Thyroid gland (tissue), 4 donors: ENCODE results near the gene FKBP1A. TPM values are rescaled to one million over a fixed set of nuclear protein-coding genes. Genes with fewer than 3 reads are reported as not detected.
A peak's percentile ranks its signal among the peaks of the same experiment; 100 is the strongest.
"Not testable (repeated sequence)": the region's sequence is repeated elsewhere in the genome, so short reads cannot be mapped to it uniquely, and the experiment has no call there.

Experiments used
- DNase-seq, 2 donors: peaks; one replicate each; pipeline ENCODE4 v3.0.0-alpha.2; 2019
- H3K27ac ChIP-seq, 3 donors: fragments of 200-600 bp; sonication (generic); 1 replicate in 2 of 3; 2 replicates in 1 of 3; pipeline ENCODE4 v1.5.1; 2016 to 2019; ENCODE audit warnings: mild to moderate bottlenecking in 1 of 3, moderate library complexity in 1 of 3
- H3K27me3 ChIP-seq: fragments of 200-600 bp; sonication (generic); one replicate; pipeline ENCODE4 v1.5.1; 2019
- H3K36me3 ChIP-seq, 2 donors: fragments of 200-600 bp; sonication (generic); one replicate each; pipeline ENCODE4 v1.5.1; 2016 to 2019
- H3K4me1 ChIP-seq, 2 donors: fragments of 200-600 bp; sonication (generic); one replicate each; pipeline ENCODE4 v1.5.1; 2017 to 2019
- H3K4me3 ChIP-seq, 3 donors: fragments of 200-600 bp; sonication (generic); replicated peaks in 1 of 3; 1 replicate in 2 of 3; 2 replicates in 1 of 3; pipeline ENCODE4 v1.5.1; 2016; ENCODE audit warnings: mild to moderate bottlenecking in 1 of 3
- H3K9me3 ChIP-seq: fragments of 200-600 bp; sonication (generic); one replicate; pipeline ENCODE4 v1.5.1; 2017
- CTCF ChIP-seq, 6 experiments: fragments of 200-600 bp in 3 of 6; fragments of 450-650 bp in 3 of 6; sonication (generic) in 3 of 6; IDR thresholded peaks; one replicate each; pipeline ENCODE4 v1.5.1; 2016 to 2019; ENCODE audit warnings: antibody characterized with exemption in 6 of 6, mild to moderate bottlenecking in 2 of 6, inconsistent platforms in 1 of 6, moderate library complexity in 1 of 6
- POLR2A ChIP-seq, 2 donors: fragments of 450-650 bp; IDR thresholded peaks; one replicate each; pipeline ENCODE4 v1.6.1; 2017; ENCODE audit warnings: antibody characterized with exemption in 2 of 2, mild to moderate bottlenecking in 2 of 2, moderate library complexity in 1 of 2
- WGBS, 2 donors: methylation state at CpG; one replicate each; pipeline ENCODE4 v1.1.5; 2017; 5-methylcytosine and 5-hydroxymethylcytosine counted together
- intact Hi-C: fragments of 100-400 bp; cut with DNase I; formaldehyde crosslinking; loops from one replicate; pipeline ENCODE4 v1.15.1; 2023
- total RNA-seq, 4 donors: library from RNA; depleted of rRNA; stranded (reverse); fragments of >200 nt; gene quantifications; one replicate each; pipeline ENCODE4 v1.2.3, GENCODE V29; 2016

Gene FKBP1A
- total RNA-seq, 4 donors from 2014 or later: 142 to 272 (median 189) TPM

GRCh38 chr20:1403624-1404023, 10.8 kb upstream of the FKBP1A start:
- no peaks in the 10 kb centered on the region for H3K4me1 ChIP-seq
- H3K27ac ChIP-seq: no peak overlapping the region
- H3K36me3 ChIP-seq: no peaks in the 10 kb centered on the region
- no peak for DNase-seq
- TF ChIP-seq POLR2A (IDR thresholded peaks at IDR 0.05) (no peak), CTCF (IDR thresholded peaks at IDR 0.05) (no peak)
- no peaks in the 10 kb centered on the region for H3K9me3 ChIP-seq
- 31 to 55% methylated on average over 1 of the region's 1 CpG for WGBS, 2 donors
- intact Hi-C loops: no loop called here
- no peaks in the 10 kb centered on the region for H3K27me3 ChIP-seq
- H3K4me3 ChIP-seq: no peak overlapping the region

GRCh38 chr20:1402149-1402548, 9.3 kb upstream of the FKBP1A start:
- no peaks in the 10 kb centered on the region for H3K9me3 ChIP-seq
- no peaks in the 10 kb centered on the region for H3K36me3 ChIP-seq
- H3K4me3 ChIP-seq: no peak overlapping the region
- no peak for DNase-seq
- no peak for TF ChIP-seq POLR2A (IDR thresholded peaks at IDR 0.05)
- TF ChIP-seq CTCF (IDR thresholded peaks at IDR 0.05): no peak
- WGBS, 2 donors: 78 to 86% methylated on average over 7 of the region's 7 CpGs
- H3K27me3 ChIP-seq: no peaks in the 10 kb centered on the region
- intact Hi-C loops: no loop called here
- no peak overlapping the region for H3K27ac ChIP-seq
- H3K4me1 ChIP-seq: no peaks in the 10 kb centered on the region

GRCh38 chr20:1401451-1401907, 8.6 kb upstream of the FKBP1A start:
- no peaks in the 10 kb centered on the region for H3K4me1 ChIP-seq
- H3K4me3 ChIP-seq: no peak overlapping the region
- 91 to 99% methylated on average over 3 of the region's 3 CpGs for WGBS, 2 donors
- no peaks in the 10 kb centered on the region for H3K9me3 ChIP-seq
- no peak overlapping the region for H3K27ac ChIP-seq
- intact Hi-C loops: no loop called here
- no peaks in the 10 kb centered on the region for H3K36me3 ChIP-seq
- H3K27me3 ChIP-seq: no peaks in the 10 kb centered on the region
- no peak for DNase-seq
- TF ChIP-seq CTCF (IDR thresholded peaks at IDR 0.05) (no peak), POLR2A (IDR thresholded peaks at IDR 0.05) (no peak)

GRCh38 chr20:1399678-1400366, 7.0 kb upstream of the FKBP1A start:
- H3K36me3 ChIP-seq, H3K4me1 ChIP-seq, H3K27me3 ChIP-seq, H3K4me3 ChIP-seq, H3K9me3 ChIP-seq, H3K27ac ChIP-seq, DNase-seq: not testable (repeated sequence)
- 66 to 71% methylated on average over 8 of the region's 8 CpGs for WGBS, 2 donors
- intact Hi-C loops: loop anchor here (5.0 kb wide), 1 partner anchor 88 kb away; no protein-coding TSS in a partner anchor

GRCh38 chr20:1398185-1398584, 5.3 kb upstream of the FKBP1A start:
- not testable (repeated sequence) for H3K9me3 ChIP-seq, H3K4me3 ChIP-seq, H3K27me3 ChIP-seq, H3K27ac ChIP-seq, H3K36me3 ChIP-seq, DNase-seq, H3K4me1 ChIP-seq
- WGBS, 2 donors: 36 to 42% methylated on average over 7 of the region's 7 CpGs
- intact Hi-C loops: loop anchor here (5.0 kb wide), 1 partner anchor 86 kb away; no protein-coding TSS in a partner anchor

- no peak overlapping the region for H3K27ac ChIP-seq
- H3K36me3 ChIP-seq: no peaks in the 10 kb centered on the region
- TF ChIP-seq POLR2A (IDR thresholded peaks at IDR 0.05): no peak
- TF ChIP-seq CTCF (IDR thresholded peaks at IDR 0.05): peak in 4 of 6 experiments; percentile 35 to 51 (median 43)
- H3K9me3 ChIP-seq: no peaks in the 10 kb centered on the region
- WGBS, 2 donors: 76 to 79% methylated on average over 4 of the region's 4 CpGs
- H3K27me3 ChIP-seq: no peaks in the 10 kb centered on the region
- no peak overlapping the region for H3K4me3 ChIP-seq
- intact Hi-C loops: loop anchor here (5.0 kb wide), 1 partner anchor 85 kb away; no protein-coding TSS in a partner anchor
- no peak for DNase-seq
- peaks cover 6% of the 10 kb centered on the region in 2 donors for H3K4me1 ChIP-seq
Measured at GRCh38 chr20:1397710-1398109, 4.9 kb upstream of the FKBP1A start.
